HG03139 (cell line): Measurements from ENCODE around the gene GLYAT.
"Not testable (repeated sequence)": the region's sequence is repeated elsewhere in the genome, so short reads cannot be mapped to it uniquely, and the experiment has no call there.

Source experiments
- ATAC-seq: cut with Tn5 transposase; IDR thresholded peaks from one replicate; pipeline ENCODE4 v1.9.1; 2021; ENCODE audit not compliant: unreplicated experiment

The GLYAT gene

DNA sequence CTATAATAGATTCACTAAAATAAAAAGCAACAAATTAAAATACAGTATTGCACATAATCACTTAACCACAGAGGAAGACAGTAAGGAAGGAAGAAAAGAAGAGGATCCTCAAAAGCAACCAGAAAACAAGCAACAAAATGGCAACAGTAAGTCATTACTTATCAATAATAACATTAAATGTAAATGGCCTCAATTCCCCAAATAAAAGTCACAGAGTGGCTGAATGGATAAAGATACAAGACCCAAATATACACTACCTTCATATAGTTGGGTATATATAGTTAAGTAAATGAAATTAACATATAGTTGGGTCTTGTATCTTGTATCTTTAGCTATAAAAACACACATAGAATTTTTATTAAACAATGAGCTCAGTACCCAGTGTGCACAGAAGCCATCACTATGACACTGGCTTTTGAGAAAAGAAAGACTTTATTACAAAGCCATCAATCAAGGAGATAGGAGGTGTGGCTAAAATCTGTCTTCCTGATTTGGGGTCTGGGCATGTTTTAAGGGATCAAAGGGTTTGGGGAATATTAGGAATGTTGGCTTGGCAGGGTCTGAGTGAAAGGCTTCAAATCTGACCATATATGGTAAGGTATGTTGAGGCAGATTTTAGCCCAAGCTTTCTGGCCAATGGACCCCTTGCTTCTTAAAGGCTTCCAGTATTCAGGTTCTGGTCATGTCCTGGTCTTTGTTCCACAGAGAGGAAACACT is 13.4 kb upstream of the GLYAT start:
- ATAC-seq, result no peak

DNA sequence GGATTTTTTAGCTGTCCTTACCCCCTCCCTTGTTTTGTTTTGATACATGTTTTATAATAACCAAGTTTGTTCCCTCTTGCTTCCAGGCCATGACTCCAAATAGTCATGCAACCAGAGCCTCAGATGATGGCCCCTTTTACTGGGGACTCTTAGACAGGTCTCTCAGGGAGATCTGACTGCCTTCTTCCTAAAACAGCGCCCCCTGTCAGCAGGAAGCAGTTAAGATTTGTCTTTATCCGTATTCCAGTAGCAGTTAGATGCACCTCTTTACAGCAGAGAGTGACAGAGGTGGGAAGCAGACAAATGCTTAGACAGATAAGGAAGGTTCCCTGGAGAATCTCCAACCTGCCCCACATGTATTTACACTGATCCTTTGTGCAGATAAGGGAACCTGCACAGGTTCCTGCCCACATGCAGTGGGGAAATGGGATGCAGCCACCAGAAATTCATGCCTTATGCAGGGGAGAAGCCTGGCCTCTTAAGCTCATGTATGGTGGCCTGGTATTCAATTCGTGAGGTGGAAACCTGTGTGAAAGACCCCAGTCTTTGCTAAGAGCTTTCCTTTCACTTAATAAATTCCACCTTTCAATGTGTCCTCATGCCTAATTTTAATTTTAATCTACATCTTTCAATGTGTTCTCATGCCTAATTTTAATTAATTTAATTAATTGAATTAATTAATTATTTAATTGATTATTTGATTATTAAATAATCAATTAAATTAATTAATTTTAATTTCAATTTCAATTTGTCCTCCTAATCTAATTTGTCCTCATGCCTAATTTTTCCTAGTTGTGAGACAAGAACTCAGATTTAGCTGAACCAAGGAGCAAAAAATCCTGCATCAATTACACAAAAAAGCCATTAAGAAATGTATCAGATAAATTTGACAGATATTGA is 11.5 kb upstream of the GLYAT start:
- ATAC-seq, result no peak

DNA sequence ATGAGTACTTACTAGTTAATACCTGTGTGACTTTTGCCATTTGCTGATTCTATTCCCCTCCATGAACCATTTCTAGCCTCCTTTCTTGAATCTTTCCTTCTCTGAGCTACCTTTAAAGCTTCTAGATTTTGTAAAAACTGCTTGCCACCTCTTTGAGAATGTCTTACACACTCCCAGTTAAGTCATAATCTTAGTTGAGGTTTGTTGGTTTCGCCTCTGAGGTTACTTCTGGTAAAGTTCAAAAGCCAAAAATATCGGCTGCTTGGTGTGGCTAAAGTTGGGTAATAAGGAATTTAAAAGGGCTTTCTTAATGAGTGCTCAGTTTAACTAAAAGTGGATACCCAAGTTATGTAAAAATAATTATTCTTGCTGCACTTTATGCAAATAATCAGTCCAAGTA is 10.4 kb upstream of the GLYAT start:
- no peak for ATAC-seq

DNA sequence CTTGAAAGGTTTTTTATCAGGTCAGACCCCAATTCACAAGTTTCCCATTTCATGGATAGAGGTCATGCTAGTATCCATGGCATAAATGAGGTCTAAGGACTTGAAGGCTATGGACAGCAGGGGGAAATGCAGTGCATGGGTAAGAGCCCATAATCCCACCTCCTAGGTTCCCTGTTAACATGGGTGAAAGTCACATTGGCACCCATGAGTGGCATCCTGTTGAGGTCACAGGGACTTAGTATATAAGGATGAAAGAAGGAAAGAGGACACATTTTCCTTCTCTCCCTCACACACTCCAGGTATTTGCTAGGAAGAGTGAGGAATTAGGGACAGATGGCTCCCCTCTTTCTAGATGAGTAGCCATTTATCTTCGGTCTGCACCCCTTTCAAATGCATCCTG is 9.4 kb upstream of the GLYAT start:
- no peak for ATAC-seq

DNA sequence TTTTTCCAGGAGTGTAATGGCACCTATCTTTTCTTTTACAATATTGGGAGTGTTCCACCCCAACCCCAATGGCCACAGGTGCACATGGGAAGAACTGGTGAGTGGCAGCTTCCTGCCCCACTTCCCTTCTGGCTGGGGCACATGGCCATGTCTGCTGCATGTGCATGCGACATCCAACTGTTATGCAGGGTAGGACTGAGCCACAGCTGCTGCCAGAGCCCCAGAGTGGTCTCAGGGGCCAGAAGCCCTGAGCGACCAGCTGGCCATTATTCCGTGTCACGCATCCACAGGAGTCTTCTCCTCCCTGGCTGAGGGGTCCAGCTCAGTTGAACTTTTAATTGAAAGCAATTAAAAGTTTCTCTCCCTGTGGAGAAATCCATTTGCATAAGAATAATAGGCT is 8.7 kb upstream of the GLYAT start:
- ATAC-seq, result no peak

DNA sequence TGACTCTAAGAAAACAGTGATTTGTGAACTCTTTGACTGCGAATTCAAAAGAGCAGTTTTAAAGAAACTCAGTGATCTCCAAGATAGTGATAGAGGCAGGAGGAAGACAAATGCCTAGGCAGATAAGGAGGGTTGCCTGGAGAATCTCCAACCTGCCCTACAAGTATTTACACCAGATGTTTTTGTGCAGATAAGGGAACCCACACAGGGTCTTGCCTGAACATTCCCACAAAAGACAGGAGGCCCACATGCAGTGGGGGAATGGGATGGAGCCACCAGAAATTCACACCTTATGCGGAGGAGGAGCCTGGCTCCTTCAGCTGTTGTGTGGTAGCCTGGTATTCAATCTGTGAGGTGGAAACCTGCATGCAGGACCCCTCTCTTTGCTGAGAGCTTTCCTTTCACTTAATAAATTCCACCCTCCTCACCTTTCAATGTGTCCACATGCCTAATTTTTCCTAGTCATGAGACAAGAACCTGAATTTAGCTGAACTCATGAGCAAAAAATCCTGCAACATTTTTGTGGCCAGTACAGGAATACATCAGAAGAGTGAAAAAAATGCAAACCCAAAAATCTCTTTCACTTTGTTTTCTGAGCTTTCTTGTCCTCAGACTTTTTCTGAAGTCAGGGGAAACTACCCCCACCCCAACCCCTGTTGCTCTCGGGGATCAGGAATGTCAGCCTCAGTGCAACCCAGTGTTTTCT is 8.1 kb upstream of the GLYAT start:
- ATAC-seq, result no peak

DNA sequence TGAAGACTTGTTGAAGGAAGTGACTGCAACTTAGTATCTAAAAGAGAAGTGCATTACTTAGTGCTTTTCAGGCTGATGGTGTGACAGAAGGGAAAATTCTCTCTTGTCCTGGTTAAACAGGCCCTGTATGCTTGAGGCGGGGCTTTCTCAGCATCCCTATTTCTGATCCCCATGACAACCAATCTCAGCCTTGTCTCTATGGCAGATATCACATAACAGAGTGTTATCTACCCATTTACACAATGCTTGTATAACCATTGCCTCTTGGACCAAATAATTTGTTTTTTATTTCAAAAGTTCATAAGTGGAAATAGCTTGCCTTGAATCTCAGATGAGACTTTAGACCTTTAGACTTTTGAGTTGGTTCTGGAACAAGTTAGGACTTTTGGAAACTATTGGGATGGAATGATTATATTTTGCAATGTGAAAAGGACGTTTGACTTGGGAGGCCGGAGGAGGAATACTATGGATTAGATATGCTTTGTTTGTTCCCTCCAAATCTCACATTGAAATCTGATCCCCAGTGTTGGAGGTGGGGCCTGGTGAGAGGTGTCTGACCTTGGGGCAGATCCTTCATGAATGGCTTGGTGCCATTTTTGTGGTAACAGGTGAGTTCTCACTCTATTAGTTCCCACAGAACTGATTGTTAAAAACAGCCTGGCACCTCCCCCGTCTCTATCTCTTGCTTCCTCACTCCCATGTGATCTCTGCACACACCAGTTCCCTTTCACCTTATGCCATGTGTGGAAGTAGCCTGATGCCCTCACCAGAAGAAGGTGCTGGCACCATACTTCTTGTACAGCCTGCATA is 3.1 kb upstream of the GLYAT start:
- no peak for ATAC-seq

DNA sequence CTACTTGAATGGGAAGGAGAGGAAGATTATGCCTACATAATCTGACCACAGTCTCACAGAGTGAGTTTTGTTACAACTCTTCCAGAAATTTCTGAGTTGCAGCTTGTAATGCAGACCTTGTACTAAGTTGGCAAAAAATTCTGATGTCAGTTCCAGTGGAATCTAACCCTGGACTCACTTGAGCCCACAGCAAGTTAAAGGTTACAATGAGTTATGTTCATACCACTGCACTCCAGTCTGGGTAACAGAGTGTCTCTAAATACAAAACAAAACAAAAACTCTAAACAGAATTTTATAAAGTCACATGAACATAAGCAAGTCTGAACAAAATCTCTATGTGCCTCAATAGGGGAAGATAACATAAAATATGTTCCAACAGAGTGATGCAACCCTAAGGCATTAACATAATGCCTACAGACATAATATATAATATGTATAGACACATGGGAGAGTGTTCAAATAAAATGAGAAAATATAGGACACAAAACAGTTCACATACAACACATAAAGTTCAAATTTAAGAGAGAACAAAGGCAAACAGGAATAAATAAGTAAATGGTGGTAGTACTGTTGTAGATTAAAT is 1.1 kb downstream of the GLYAT start:
- no peak for ATAC-seq

DNA sequence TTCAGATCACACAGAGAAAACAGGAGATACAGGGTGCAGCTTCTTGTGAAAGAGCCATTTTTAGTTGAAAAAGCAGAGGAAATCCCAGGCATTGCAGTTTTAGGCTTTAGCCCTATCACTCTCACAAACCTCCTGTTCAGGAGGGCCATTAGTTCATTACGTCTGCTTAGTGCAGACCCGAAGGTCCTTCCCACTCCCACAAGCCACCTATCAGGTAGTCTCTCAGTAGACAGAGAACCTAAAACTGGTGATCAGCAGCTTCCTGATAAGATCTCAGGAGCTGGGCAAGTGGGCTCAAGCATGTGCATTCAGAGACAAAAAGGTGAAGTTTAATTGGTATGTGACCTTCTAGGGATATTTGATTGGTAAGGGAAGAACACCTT is 4.3 kb downstream of the GLYAT start:
- no peak for ATAC-seq

DNA sequence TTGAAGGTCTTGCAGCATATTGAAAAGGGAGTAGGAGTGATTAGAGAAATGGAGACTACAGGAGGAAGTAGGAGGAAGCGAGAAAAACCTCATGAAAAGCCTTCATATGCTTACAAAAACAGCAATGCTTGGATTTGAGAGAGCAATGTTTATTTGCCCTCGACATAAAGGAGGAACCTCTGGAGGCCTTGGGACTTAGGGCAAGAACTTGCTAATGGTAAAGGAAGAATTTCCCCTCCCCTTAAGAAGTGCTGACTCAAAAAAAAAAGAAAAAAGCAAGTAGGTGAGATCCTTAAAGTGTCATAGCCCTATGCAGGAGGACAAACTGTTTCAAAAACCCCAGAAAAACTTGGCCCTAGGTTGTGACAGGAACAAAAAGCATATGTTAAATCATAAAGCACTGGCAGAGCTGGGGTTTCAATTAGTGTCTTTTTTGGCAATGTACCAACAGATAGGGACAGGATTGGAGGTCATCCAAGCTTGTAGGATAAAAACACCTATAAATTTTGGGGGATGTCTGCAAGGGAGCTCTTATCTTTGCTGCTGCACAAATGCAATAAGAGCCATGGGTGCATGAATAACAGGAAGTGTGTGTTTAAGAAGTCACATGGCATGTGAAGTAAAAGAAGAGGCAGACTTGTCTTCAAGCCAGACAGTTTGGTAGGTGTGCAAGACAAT is 4.9 kb downstream of the GLYAT start:
- ATAC-seq, result no peak

DNA sequence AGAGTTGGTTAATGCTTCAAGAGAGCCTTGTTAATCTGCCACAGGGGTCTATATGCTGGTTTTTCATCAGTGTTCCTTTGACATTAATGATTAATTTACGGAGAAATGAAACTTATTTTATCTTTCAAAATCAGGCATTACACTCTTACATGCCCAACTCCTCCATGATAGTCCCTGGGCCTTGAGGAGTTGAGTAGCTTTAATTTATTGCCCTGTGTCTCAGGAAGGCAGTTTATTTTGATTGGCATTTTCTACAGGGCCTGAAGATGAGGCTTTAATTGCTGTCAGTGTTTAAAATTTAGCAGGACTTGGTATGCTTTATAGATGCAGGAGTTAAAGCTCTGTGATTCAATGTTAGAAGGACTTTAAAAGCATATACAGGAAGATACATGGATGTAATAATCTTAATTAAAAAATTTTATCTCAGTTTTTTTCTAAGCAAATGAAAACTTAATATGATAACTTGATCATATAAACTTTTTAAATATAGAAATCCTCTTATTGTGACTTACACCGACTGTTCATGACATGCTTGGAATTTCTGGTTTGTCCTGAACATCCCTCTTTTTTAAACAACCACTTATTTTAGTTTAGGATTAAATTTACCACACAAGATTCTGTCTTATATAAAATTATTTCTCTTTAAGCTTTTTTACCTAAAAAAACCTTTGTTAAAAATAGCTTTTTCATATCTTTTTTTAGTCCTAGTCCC is 12.2 kb downstream of the GLYAT start:
- ATAC-seq, result no peak

DNA sequence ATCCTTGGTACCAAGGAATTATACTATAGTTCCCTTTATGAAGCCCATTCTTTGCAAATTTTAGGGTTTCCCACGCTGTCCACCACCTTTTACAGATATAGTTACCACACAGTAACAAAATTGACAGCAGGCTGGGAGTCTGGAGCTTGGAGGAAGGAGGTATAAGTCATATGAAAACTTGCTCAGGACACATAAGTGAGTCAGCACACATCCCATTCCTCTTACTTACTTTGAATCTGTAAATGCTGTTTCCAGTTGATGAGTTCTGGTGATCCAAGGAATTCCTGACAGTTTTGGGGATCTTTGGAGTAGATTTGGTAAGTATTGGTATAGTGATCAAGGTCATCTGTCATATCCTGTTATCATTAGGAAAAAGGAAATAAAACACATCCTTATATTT is 19.2 kb downstream of the GLYAT start:
- no peak for ATAC-seq

DNA sequence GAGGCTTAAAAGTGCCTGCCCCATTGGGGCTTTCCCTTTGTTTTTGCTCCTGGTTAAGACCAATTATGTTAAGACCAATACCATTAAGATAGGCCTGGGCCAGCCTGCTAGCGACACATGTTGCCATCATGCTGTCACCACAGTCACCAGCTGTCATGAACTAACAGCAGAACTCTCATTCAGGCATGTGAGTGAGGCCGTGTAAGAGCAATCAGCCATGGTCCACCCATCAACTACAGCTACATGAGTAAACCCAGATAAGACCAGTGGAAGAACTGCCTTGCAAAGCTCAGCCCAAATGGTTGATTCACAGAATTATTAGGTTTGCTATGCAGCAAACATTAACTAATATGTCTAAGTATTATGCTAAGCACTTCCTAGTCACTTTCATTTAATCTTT is 19.9 kb downstream of the GLYAT start:
- ATAC-seq, result no peak

DNA sequence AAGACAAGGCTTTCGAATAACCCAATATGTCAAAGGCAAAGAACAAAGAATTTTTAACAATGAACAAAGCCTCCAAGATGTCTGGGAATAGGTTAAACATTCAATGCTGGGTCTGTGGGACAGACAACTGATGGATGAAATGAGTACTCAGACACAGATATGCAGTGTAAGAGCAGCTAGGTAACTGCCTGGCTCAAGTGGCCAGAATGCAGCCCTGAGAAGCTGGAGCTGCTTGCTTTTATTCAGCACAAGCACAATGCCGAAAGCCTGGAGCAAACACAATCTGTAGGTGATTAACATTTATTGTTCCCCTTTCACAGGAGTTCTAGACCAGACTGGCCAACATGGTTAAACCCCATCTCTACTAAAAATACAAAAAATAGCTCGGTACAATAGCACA is 24.0 kb downstream of the GLYAT start:
- ATAC-seq, result no peak

DNA sequence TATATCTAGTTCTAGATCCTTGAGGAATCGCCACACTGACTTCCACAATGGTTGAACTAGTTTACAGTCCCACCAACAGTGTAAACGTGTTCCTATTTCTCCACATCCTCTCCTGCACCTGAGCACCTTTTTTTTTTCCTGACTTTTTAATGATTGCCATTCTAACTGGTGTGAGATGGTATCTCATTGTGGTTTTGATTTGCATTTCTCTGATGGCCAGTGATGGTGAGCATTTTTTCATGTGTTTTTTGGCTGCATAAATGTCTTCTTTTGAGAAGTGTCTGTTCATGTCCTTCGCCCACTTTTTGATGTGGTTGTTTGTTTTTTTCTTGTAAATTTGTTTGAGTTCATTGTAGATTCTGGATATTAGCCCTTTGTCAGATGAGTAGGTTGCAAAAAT is 34.9 kb downstream of the GLYAT start:
- not testable (repeated sequence) for ATAC-seq

DNA sequence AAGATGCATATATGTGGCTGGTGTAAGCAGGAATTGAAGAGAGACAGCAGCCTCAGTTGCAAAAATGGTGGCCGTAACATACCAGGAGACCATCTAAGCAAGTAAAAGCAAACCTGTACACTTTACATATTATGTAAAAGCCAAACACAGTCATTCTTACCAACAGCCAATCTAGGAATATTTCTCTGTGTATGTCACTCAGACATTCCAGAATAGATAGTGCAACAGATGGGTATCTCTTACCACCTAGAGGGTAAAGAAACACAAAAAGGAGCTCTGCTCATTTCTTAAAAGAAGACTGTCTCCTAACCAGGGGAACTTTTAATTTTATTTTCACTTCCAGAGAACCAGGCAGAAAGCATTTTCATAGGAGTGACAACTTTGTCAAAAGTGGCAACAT is 38.7 kb downstream of the GLYAT start:
- ATAC-seq, result no peak

DNA sequence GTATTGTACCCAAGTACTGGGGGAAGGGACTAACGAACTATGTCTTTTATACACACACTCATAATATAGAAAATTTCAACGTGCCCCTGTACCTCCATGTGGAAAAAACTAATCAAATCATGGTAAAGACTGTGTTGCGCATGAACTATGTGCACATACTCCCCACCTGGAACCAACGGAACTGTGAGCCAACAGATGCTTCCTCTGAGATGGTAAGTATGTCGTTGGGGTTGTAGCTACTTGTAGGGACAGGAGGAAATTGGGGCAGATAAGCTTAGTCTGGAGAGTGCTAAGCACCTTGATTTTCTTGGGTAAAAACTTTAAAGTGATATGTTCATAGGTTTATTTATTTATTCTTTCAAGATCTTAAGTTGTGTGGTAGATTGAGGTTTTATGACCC is 40.1 kb downstream of the GLYAT start:
- no peak for ATAC-seq

DNA sequence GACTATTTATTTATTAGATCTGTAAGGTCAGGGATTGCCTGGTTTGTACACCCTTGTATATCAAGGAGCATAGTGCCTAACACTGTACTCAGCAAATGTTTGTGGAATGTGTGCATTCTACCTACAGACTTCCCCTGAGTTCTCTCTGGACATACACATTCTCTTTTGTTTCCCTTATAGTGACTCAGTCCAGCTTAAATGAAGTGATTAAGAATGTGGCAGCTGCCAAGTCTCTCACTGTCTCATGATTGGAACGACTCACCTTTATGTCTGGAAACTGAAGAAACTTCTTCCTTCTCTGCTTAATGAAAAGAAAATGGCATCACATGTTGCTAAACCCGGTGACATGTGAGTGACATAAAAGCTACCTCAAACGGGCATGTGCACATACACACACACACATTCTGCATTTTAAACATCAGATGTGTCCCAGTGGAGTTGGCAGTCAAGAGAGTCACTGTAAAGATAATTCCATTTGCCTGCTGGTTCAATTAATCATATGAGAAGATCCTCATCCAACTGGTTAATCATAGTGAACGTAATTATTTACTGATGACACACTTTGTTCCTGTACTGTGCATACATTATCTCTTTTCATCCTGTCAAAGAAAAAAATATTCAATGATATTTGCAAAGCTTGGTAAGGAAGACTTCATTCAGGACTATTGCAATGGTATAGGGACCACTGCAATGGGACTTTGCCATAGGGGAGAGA is 42.8 kb downstream of the GLYAT start:
- no peak for ATAC-seq
